NOMO-1 treated with DMSO at 0.1 percent for 48 hours (cell line): Measurements from ENCODE around the gene IQSEC3.
A peak's percentile ranks its signal among the peaks of the same experiment; 100 is the strongest.
"Not testable (repeated sequence)": the region's sequence is repeated elsewhere in the genome, so short reads cannot be mapped to it uniquely, and the experiment has no call there.

Experiments
- DNase-seq: peaks from one replicate; lab custom pipeline; 2025; ENCODE audit not compliant: unreplicated experiment; lab: John Stamatoyannopoulos, UW

Gene IQSEC3

DNA sequence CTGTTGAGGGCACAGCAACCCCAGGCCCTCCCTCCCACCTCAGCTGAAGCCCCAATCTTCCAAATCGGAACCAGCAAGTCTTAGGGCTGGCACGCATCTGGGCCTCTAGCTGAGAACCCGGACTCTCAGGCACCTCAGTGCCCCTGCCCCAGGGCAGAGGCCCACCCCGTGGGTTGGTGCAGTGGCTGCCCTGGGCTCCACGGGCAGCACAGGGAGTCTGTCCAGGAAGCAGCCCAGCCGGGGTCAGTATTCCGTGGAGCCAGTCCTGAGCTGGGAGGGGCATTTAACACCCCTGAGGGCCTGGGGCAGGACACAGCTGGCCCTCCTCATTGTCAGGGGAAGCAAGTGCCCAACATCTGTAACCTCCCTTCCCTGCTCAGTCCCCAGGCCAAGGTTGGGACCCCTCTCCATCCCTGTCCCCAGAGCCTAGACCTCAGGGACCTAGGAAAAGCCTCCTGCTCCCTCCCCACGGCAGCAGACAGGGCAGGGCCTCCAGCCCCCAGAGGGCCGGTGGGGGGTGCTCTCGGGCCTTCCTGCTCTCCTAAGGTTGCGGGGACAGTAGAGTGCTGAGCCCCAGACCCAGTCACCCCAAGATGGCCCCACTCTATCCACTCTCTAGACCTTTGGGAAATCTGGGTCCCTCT is 110.9 kb downstream of the IQSEC3 start:
- no peak for DNase-seq

GRCh38 chr12:177980-178828 is 111.6 kb downstream of the IQSEC3 start:
- DNase-seq, result no peak

GRCh38 chr12:178829-179109 is 112.2 kb downstream of the IQSEC3 start:
- no peak for DNase-seq

DNA sequence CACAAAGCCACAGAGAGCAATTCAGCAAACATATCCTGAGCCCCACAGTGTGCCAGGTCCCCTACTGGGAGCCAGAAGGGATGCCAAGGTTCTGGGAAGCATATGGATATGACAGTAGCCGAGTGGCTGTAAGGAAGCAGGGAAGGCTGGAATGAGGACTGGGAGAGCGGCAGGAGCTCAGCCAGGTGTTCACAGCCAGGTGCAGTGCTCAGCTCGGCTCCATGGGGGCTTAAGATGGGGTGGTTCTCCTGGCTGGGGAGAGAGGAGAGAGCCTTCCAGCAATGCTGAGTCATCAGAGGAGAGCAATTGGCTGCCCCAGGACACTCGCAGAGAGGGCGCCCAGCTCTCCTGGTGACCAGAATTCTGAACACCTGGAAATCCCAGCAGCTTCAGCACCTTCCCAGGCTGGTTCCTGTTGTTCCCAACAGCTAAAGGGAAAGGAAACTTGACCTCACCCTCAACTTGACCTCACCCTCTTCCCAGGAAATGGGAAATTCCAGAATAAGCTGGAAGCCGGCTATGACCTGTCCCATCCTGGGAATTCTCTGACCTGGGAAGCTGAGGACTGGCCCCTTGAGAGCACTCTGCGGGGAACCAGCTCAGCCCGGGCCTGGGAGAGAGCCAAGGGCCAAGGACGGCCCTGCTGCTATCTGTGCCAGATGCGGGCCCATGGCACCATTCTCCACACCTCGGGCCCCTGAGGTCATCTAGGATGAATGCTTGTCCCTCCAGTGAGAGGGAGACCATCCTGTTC is 112.7 kb downstream of the IQSEC3 start:
- no peak for DNase-seq

- no peak for DNase-seq
These were observed 113.3 kb downstream of the IQSEC3 start for GRCh38 chr12:179885-180284.

- DNase-seq, result peak; percentile 90
These were observed 113.9 kb downstream of the IQSEC3 start for GRCh38 chr12:180445-180844.

- DNase-seq, result no peak
These were observed 115.4 kb downstream of the IQSEC3 start for GRCh38 chr12:181921-182320.

- DNase-seq, result no peak
These were observed 115.9 kb downstream of the IQSEC3 start for GRCh38 chr12:182381-182892.

- DNase-seq, result no peak
These were observed 118.4 kb downstream of the IQSEC3 start for GRCh38 chr12:184811-185575.

- no peak for DNase-seq
These were observed 119.0 kb downstream of the IQSEC3 start for GRCh38 chr12:185576-185955.

DNA sequence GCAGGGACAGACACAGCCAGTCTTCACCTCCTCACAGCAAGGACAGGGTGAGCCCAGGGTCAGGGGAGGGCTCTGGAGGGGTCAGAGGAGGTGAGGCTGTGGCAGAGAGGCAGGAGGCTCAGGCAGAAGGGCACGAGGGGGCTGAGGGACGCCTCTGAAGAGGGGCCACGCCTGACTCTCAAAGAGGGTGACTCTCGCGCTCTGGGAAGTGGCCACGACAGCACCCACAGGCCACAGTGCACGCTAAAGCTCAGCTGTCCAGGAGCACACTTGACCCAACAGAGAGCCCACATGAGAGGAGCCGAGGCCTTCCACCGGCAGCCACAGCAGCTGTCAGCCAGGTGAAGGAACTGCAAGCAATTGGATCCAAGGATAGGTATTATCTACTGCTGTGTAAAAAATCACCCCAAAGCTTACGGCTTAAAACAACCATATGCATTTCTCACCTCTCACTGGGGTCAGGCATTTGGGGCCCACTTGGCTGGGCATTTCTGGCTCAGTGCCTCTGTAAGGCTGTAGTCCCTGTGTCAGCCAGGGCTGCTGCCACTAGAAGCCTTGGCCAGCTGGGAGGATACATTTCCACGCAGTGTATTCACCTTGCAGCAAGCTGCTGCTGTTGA is 119.5 kb downstream of the IQSEC3 start:
- DNase-seq, result no peak

DNA sequence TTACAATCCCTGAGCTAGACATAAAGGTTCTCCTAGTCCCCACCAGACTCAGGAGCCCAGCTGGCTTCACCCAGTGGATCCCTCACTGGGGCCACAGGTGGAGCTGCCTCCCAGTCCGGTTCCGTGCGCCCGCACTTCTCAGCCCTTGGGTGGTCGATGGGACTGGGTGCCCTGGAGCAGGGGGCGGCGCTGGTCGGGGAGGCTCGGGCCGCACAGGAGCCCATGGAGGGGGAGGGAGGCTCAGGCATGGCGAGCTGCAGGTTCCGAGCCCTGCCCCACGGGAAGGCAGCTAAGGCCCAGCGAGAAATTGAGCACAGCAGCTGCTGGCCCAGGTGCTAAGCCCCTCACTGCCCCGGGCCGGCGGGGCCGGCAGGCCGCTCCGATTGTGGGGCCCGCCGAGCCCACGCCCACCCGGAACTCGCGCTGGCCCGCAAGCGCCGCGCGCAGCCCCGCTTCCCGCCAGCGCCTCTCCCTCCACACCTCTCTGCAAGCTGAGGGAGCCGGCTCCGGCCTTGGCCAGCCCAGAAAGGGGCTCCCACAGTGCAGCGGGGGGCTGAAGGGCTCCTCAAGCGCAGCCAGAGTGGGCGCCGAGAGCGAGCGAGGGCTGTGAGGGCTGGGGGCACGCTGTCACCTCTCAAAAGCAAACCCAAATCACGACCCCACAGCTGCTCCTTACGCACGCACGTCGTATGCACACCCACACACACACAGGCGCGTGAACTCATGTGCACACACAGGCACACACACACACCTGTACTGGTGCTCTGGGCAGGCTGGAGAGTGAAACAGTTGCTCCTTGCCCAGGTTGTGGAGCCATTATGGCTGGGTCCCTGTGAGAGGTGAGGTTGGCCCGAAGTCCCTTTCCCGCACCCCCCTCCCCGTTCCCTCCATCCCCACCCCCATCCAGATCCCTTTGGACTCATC is 121.7 kb downstream of the IQSEC3 start:
- DNase-seq, result not testable (repeated sequence)

DNA sequence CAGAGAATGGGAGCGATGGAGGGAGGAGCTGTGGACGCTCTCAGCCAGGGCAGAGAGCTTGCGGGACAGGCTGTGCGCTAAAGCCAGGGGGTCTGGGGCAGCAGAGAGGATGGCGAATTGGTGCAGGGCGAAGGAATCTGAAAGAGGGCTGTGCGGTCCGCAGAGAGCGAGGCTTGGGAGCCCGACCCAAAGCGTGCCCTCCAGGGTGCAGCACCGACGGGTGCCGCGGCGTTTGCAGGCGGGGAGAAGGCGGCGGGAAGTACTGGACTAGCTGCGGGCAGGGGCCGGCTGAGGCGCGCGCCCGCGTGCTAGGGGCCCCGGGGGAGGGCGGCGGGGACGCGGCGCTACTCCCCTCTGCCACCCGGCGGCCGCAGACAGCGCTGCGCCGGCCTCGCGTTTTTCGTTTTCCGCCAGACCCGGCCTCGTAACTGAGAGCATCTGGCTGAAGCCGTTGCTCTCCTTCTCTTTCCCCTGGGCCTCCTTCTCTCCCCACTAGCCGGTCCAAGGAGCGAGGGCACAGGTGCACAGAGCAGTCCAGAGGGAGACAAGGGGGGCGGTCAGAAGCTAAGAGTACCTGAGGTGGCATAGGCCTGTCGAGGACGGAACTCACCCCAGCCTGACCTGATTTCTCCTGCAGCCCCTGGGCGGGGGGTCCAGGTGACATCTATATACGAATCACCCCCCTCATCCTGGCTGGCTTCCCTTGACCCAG is 122.5 kb downstream of the IQSEC3 start:
- peak; percentile 65 for DNase-seq

GRCh38 chr12:189622-189962 is 123.0 kb downstream of the IQSEC3 start:
- no peak for DNase-seq

GRCh38 chr12:190881-191280 is 124.3 kb downstream of the IQSEC3 start:
- no peak for DNase-seq

- DNase-seq, result no peak
These were observed 125.0 kb downstream of the IQSEC3 start for GRCh38 chr12:191541-191940.

DNA sequence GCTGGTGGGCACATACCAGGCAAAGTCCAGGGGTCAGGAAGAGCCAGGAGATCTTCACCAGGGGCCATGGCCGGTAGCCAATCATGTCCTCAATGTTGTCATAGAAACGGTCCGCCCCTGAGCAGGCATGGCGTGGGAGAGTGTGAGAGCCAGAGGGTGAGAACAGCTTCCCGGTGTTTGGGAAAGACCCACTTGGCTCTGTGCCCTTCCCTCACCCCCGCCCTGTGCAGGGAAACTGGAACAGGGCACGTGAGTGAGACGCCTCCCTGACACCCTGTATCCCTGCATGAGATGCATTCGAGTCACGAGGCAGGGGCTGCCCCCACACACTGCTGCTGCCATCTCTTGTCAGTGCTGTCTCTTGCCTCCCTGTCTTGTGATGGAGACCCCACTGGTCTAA is 126.7 kb downstream of the IQSEC3 start:
- no peak for DNase-seq

DNA sequence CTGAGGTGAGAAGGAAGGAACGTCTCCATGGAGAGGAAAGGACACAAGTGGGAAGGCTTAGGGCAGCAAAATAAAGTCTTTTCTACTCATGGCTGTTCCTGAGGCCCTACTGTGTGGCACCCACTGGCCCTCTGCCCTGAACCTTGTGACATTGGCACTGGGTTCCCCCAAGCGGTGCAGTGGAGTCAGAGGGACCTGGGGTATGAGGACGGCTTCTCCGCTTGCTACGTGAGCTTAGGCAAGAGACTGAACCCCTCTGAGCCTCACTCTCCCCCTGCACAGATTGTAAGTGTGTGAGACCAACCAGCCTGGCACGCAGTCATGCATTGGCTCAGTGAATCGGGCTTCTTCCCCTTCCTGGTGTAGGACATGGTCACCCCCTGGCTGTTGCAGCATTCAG is 127.7 kb downstream of the IQSEC3 start:
- DNase-seq, result no peak

GRCh38 chr12:195156-195555 is 128.6 kb downstream of the IQSEC3 start:
- DNase-seq, result no peak
